ENCODE data around the gene GLI2. TPM values are rescaled to one million over a fixed set of nuclear protein-coding genes. Genes with fewer than 3 reads are reported as not detected.

GLI2 gene
- total RNA-seq, 4 donors from 2014 or later = 1.9 to 7.9 (median 5.5) TPM

DNA sequence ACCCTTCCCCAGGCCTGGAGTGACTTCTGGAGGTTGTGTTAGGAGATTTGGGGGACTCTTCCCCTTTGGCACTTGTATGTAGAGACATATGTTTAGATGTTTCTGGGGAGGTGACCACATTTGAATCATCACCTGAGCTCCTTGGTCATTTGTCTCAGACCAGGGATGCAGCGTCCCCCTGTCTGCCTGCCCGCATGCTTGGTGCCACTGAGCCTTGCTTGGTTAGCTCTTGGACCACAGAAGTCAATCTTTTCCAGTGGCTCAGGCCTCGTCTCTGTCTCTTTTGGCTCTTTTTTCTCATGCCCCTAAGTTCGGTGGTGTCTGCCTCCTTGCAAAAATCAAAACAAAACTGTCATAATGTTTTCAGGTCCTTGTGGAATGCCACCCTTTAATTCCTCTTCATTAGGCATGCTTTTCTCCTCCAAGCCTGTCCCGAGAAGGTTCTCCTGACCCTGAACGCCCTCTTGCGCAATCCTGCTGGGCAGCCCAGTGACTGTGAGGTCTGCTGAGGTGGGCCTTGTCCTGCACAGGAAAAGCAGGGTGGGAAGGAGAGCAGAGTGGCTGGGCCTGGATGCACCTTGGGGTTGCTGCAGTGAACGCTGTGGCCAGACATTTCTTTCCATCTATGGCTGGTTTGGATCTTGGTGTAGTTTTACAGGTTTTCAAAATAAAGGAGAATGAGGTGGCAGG lies 24.9 kb downstream of the GLI2 start:
- H3K27ac ChIP-seq = no peak overlapping the region
- WGBS = 80% methylated on average over 8 of the region's 8 CpGs
- DNase-seq (ENCODE audit: low spot score in 2 of 2) = peak; percentile 53 to 78

DNA sequence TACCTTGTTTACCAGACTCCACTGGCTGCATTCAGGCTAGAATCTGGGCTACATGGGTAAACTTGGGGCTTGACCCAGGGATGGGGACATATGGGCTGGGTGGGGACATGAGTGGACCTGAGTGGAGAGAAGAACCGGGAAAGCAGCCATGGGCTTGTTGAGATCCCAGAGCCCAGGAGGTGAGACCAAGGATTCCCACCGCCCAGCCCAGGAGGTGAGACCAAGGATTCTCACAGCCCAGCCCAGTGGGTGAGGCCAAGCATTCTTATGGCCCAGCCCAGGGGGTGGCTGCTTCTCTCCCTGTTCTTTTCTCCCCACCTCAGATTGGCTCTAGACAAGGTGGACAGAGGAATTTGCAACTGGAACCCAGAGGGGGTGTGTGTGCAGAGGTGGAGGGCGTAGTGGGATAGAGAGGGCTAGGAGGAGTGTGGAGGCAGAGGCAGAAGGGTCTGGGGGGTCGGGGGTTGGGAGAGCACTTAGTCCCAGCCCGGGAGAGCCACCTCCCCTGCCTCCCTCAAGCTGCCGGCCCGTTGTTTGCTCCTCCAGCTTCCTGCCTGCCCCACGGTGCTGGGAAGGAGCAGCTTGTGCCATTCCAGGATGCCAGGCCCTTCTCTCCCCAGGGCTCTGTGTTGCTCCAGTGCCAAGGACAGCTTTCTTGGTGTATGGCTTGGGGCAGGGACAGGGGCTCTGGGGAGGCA lies 25.6 kb downstream of the GLI2 start:
- no peaks in the 10 kb centered on the region for H3K9me3 ChIP-seq
- no peak overlapping the region for H3K4me3 ChIP-seq
- no peaks in the 10 kb centered on the region for H3K36me3 ChIP-seq
- DNase-seq (ENCODE audit: low spot score in 2 of 2) = peak; percentile 54 to 72
- 50% methylated on average over 7 of the region's 8 CpGs for WGBS
- peaks cover 41% of the 10 kb centered on the region for H3K4me1 ChIP-seq
- no peak overlapping the region for H3K27ac ChIP-seq
- no peak for TF ChIP-seq POLR2AphosphoS5 (IDR thresholded peaks at IDR 0.05)
- TF ChIP-seq EP300 (IDR thresholded peaks at IDR 0.05) = no peak
- no peak for TF ChIP-seq CTCF (IDR thresholded peaks at IDR 0.05)
- TF ChIP-seq POLR2A (IDR thresholded peaks at IDR 0.05) = no peak
- H3K27me3 ChIP-seq = no peaks in the 10 kb centered on the region

More for the DNA sequence above, 24.9 kb downstream of the GLI2 start:
- H3K4me1 ChIP-seq = peaks cover 36% of the 10 kb centered on the region
- no peaks in the 10 kb centered on the region for H3K36me3 ChIP-seq
- no peaks in the 10 kb centered on the region for H3K27me3 ChIP-seq
- H3K4me3 ChIP-seq = no peak overlapping the region
- H3K9me3 ChIP-seq = no peaks in the 10 kb centered on the region
- TF ChIP-seq CTCF (IDR thresholded peaks at IDR 0.05) (no peak), POLR2A (IDR thresholded peaks at IDR 0.05) (no peak), POLR2AphosphoS5 (IDR thresholded peaks at IDR 0.05) (no peak)

GRCh38 chr2:120761911-120762310 lies 26.2 kb downstream of the GLI2 start:
- peaks cover 41% of the 10 kb centered on the region for H3K4me1 ChIP-seq
- no CpG with 5 or more reads among the region's 5 CpGs for WGBS

DNA sequence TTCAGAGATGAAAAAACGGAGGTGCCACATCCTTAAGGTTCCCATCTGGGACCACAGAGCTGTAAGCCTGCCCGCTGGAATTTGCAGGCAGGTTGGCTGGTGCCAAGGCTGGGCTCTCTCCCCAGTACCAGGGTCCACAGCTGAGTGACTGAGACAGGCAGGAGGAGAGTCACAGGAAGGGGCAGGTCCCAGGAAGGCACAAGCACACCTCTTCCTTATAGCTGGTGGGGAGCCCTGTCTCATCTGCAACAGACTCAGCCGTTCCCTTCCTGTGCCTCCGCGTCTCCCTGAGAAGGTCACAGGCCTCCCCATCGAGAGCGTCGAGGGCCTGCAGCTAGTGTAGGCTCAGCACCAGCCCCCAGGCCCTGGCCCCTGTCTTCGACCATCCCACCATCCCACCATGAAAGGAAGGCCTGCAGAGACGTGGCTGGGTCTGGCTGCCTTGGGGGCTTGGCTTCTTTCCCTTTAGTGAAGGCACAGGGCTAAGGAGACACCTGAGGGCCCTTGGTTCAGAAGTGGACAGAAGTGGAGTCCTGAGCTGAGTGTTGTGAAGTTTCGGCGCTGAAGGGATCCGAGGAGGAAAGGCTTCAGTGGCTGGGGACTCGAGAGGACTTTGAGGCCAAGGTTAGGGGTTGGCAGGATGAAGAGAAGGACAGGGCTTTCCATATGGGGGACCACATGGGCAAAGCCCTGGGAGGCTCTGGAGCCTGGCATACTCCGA lies 26.8 kb downstream of the GLI2 start:
- peaks cover 39% of the 10 kb centered on the region for H3K4me1 ChIP-seq
- H3K9me3 ChIP-seq = no peaks in the 10 kb centered on the region
- no peaks in the 10 kb centered on the region for H3K36me3 ChIP-seq
- H3K27ac ChIP-seq = no peak overlapping the region
- DNase-seq (ENCODE audit: low spot score in 2 of 2) = peak; percentile 46 to 72
- H3K27me3 ChIP-seq = no peaks in the 10 kb centered on the region
- no peak overlapping the region for H3K4me3 ChIP-seq
- no peak for TF ChIP-seq EP300 (IDR thresholded peaks at IDR 0.05)
- no peak for TF ChIP-seq POLR2AphosphoS5 (IDR thresholded peaks at IDR 0.05)
- TF ChIP-seq POLR2A (IDR thresholded peaks at IDR 0.05) = no peak
- WGBS = 96% methylated on average over 14 of the region's 15 CpGs

More at GRCh38 chr2:120761911-120762310, 26.2 kb downstream of the GLI2 start:
- Histone ChIP-seq H3K27ac (no peak overlapping the region), H3K4me3 (no peak overlapping the region), H3K27me3 (no peaks in the 10 kb centered on the region), H3K36me3 (no peaks in the 10 kb centered on the region), H3K9me3 (no peaks in the 10 kb centered on the region)
- peak; percentile 27 to 62 for DNase-seq (ENCODE audit: low spot score in 2 of 2)
- TF ChIP-seq CTCF (IDR thresholded peaks at IDR 0.05) (no peak), EP300 (IDR thresholded peaks at IDR 0.05) (no peak), POLR2AphosphoS5 (IDR thresholded peaks at IDR 0.05) (no peak), POLR2A (IDR thresholded peaks at IDR 0.05) (no peak)

GRCh38 chr2:120763508-120763907 lies 27.8 kb downstream of the GLI2 start:
- H3K9me3 ChIP-seq = no peaks in the 10 kb centered on the region
- no peak for TF ChIP-seq EP300 (IDR thresholded peaks at IDR 0.05)
- no peak for TF ChIP-seq POLR2A (IDR thresholded peaks at IDR 0.05)
- no peak for TF ChIP-seq CTCF (IDR thresholded peaks at IDR 0.05)
- no peak for TF ChIP-seq POLR2AphosphoS5 (IDR thresholded peaks at IDR 0.05)
- no peak overlapping the region for H3K27ac ChIP-seq
- H3K4me3 ChIP-seq = no peak overlapping the region
- 36% methylated on average over 6 of the region's 8 CpGs for WGBS
- H3K4me1 ChIP-seq = peaks cover 36% of the 10 kb centered on the region
- H3K36me3 ChIP-seq = no peaks in the 10 kb centered on the region
- peak; percentile 62 to 80 for DNase-seq (ENCODE audit: low spot score in 2 of 2)
- no peaks in the 10 kb centered on the region for H3K27me3 ChIP-seq
